MCF 10A (cell line): ENCODE data around the gene CHD3. TPM values are rescaled to one million over a fixed set of nuclear protein-coding genes. Genes with fewer than 3 reads are reported as not detected.
A peak's percentile ranks its signal among the peaks of the same experiment; 100 is the strongest.
"Not testable (repeated sequence)": the region's sequence is repeated elsewhere in the genome, so short reads cannot be mapped to it uniquely, and the experiment has no call there.

Experiments
- BruUV-seq: library from RNA; stranded (reverse); fragments of 400-500 nt; replicated peaks from 2 replicates; lab custom pipeline; 2021; lab: Mats Ljungman, UMichigan
- CTCF ChIA-PET: fragments of 300-600 bp; sonication (Branson Sonifier 250); formaldehyde crosslinking; extraction: SDS; loops from one replicate; lab custom pipeline; 2021; ENCODE audit warnings: antibody characterized with exemption, inconsistent platforms; lab: Yijun Ruan, JAX
- POLR2A ChIA-PET: fragments of 300-600, 350-650 bp; sonication (Branson Sonifier 250); formaldehyde crosslinking; extraction: SDS; loops from one replicate; lab custom pipeline; 2020; ENCODE audit warnings: antibody characterized with exemption, inconsistent platforms; lab: Yijun Ruan, JAX
- DNase-seq: peaks from one replicate; pipeline ENCODE4 v3.0.0-alpha.2; 2018; ENCODE audit not compliant: unreplicated experiment
- H3K27ac Mint-ChIP-seq: one replicate; pipeline ENCODE4 v1.8.0; 2022; ENCODE audit warnings: mild to moderate bottlenecking, low read depth, mixed read lengths; ENCODE audit not compliant: unreplicated experiment
- H3K27me3 Mint-ChIP-seq: one replicate; pipeline ENCODE4 v1.8.0; 2022; ENCODE audit warnings: mixed read lengths; ENCODE audit not compliant: insufficient read depth, unreplicated experiment
- H3K36me3 Mint-ChIP-seq: one replicate; pipeline ENCODE4 v1.8.0; 2022; ENCODE audit warnings: mild to moderate bottlenecking, moderate library complexity, mixed read lengths; ENCODE audit not compliant: insufficient read depth, unreplicated experiment
- H3K4me1 Mint-ChIP-seq: one replicate; pipeline ENCODE4 v1.8.0; 2022; ENCODE audit warnings: mixed read lengths; ENCODE audit not compliant: insufficient read depth, unreplicated experiment
- H3K4me3 Mint-ChIP-seq: one replicate; pipeline ENCODE4 v1.8.0; 2022; ENCODE audit warnings: mild to moderate bottlenecking, moderate library complexity, mixed read lengths; ENCODE audit not compliant: unreplicated experiment
- H3K9me3 Mint-ChIP-seq: one replicate; pipeline ENCODE4 v1.8.0; 2022; ENCODE audit warnings: mixed read lengths; ENCODE audit not compliant: unreplicated experiment
- intact Hi-C: fragments of 100-400 bp; cut with micrococcal nuclease; formaldehyde crosslinking; loops from 2 replicates; pipeline ENCODE4 v1.14.1; 2022
- total RNA-seq: library from RNA; stranded (reverse); gene quantifications from 2 replicates; pipeline ENCODE4 v1.2.3, GENCODE V29; 2022
- TF ChIP-seq, protein P1 (sequence below): fragments of 200-600 bp; IDR thresholded peaks from one replicate; pipeline ENCODE4 v1.8.0; 2022; ENCODE audit warnings: antibody characterized with exemption, mild to moderate bottlenecking; ENCODE audit not compliant: unreplicated experiment

Gene CHD3
- total RNA-seq, 1 experiment from 2014 or later: 87.1 TPM

GRCh38 chr17:7946441-7946840, 57.9 kb downstream of the CHD3 start:
- no TSS peak for BruUV-seq
- TF ChIP-seq, protein P1, sequence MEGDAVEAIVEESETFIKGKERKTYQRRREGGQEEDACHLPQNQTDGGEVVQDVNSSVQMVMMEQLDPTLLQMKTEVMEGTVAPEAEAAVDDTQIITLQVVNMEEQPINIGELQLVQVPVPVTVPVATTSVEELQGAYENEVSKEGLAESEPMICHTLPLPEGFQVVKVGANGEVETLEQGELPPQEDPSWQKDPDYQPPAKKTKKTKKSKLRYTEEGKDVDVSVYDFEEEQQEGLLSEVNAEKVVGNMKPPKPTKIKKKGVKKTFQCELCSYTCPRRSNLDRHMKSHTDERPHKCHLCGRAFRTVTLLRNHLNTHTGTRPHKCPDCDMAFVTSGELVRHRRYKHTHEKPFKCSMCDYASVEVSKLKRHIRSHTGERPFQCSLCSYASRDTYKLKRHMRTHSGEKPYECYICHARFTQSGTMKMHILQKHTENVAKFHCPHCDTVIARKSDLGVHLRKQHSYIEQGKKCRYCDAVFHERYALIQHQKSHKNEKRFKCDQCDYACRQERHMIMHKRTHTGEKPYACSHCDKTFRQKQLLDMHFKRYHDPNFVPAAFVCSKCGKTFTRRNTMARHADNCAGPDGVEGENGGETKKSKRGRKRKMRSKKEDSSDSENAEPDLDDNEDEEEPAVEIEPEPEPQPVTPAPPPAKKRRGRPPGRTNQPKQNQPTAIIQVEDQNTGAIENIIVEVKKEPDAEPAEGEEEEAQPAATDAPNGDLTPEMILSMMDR: no peak
- H3K36me3 Mint-ChIP-seq: peaks cover 75% of the 10 kb centered on the region
- intact Hi-C loops: no loop called here
- ChIA-PET CTCF (interaction anchor here (0.7 to 2.0 kb wide), 4 partner anchors 24 to 111 kb away, joined by 3 to 8 read pairs (median 5); no protein-coding TSS in a partner anchor), POLR2A (no interaction called here)
- no peak overlapping the region for H3K27ac Mint-ChIP-seq
- H3K27me3 Mint-ChIP-seq: no peaks in the 10 kb centered on the region
- no peaks in the 10 kb centered on the region for H3K4me1 Mint-ChIP-seq
- DNase-seq: no peak
- H3K4me3 Mint-ChIP-seq: no peak overlapping the region
- no peaks in the 10 kb centered on the region for H3K9me3 Mint-ChIP-seq

- ChIA-PET POLR2A (no interaction called here), CTCF (interaction anchor here (0.6 to 2.0 kb wide), 3 partner anchors 41 to 94 kb away, joined by 4 to 5 read pairs (median 4); no protein-coding TSS in a partner anchor)
- no TSS peak for BruUV-seq
- TF ChIP-seq, protein P1: no peak
- peak overlapping the region; percentile 70 for H3K27ac Mint-ChIP-seq
- H3K9me3 Mint-ChIP-seq: no peaks in the 10 kb centered on the region
- peaks cover 63% of the 10 kb centered on the region for H3K36me3 Mint-ChIP-seq
- no peaks in the 10 kb centered on the region for H3K4me1 Mint-ChIP-seq
- intact Hi-C loops: no loop called here
- no peak overlapping the region for H3K4me3 Mint-ChIP-seq
- no peak for DNase-seq
- H3K27me3 Mint-ChIP-seq: no peaks in the 10 kb centered on the region
Measured at GRCh38 chr17:7947651-7948050, 59.1 kb downstream of the CHD3 start.

DNA sequence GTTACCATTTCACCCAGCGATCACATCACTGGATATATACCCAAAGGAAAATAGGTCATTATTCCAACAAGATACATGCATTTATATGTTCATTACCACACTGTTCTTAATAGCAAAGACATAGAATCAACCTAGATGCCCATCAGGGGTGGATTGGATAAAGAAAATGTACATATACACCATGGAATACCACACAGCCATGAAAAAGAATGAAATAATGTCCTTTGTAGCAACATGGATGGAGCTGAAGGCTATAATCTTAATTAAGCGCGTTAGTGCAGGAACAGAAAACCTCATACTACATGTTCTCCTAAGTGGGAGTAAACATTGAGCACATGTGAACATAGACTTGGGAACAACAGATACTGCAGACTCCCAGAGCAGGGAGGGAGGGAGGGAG, 62.0 kb downstream of the CHD3 start:
- Mint-ChIP-seq H3K4me1 (no peaks in the 10 kb centered on the region), H3K27ac (no peak overlapping the region), H3K9me3 (no peaks in the 10 kb centered on the region), H3K36me3 (peaks cover 38% of the 10 kb centered on the region), H3K4me3 (no peak overlapping the region), H3K27me3 (no peaks in the 10 kb centered on the region)
- intact Hi-C loops: no loop called here
- ChIA-PET POLR2A (no interaction called here), CTCF (interaction anchor here (0.6 kb wide), 1 partner anchor 184 kb away, joined by 4 read pairs; no protein-coding TSS in a partner anchor)
- no peak for DNase-seq
- TF ChIP-seq, protein P1: no peak
- BruUV-seq: no TSS peak

- ChIA-PET CTCF (no interaction called here), POLR2A (no interaction called here)
- no peak for DNase-seq
- Mint-ChIP-seq H3K27ac (no peak overlapping the region), H3K9me3 (no peaks in the 10 kb centered on the region), H3K4me3 (no peak overlapping the region), H3K36me3 (peaks cover 32% of the 10 kb centered on the region), H3K4me1 (no peaks in the 10 kb centered on the region), H3K27me3 (no peaks in the 10 kb centered on the region)
- BruUV-seq: no TSS peak
- TF ChIP-seq, protein P1: no peak
- intact Hi-C loops: no loop called here
Measured at GRCh38 chr17:7951143-7951792, 62.7 kb downstream of the CHD3 start.

- H3K4me1 Mint-ChIP-seq, H3K27ac Mint-ChIP-seq, BruUV-seq, H3K4me3 Mint-ChIP-seq, intact Hi-C loops, DNase-seq, H3K9me3 Mint-ChIP-seq, H3K27me3 Mint-ChIP-seq: not testable (repeated sequence)
- peaks cover 17% of the 10 kb centered on the region for H3K36me3 Mint-ChIP-seq
- POLR2A ChIA-PET: interaction anchor here (1.3 kb wide), 1 partner anchor 21 kb away, joined by 6 read pairs; no protein-coding TSS in a partner anchor
- CTCF ChIA-PET: interaction anchor here (0.6 to 0.8 kb wide), 5 partner anchors 10 to 1764 kb away, joined by 3 read pairs; no protein-coding TSS in a partner anchor
Measured at GRCh38 chr17:7953266-7953665, 64.7 kb downstream of the CHD3 start.
